ENCODE results near the gene NRDE2. TPM values are rescaled to one million over a fixed set of nuclear protein-coding genes. Genes with fewer than 3 reads are reported as not detected.
A peak's percentile ranks its signal among the peaks of the same experiment; 100 is the strongest.

The NRDE2 gene
- total RNA-seq, 1 experiment from 2014 or later, result 15.4 TPM

DNA sequence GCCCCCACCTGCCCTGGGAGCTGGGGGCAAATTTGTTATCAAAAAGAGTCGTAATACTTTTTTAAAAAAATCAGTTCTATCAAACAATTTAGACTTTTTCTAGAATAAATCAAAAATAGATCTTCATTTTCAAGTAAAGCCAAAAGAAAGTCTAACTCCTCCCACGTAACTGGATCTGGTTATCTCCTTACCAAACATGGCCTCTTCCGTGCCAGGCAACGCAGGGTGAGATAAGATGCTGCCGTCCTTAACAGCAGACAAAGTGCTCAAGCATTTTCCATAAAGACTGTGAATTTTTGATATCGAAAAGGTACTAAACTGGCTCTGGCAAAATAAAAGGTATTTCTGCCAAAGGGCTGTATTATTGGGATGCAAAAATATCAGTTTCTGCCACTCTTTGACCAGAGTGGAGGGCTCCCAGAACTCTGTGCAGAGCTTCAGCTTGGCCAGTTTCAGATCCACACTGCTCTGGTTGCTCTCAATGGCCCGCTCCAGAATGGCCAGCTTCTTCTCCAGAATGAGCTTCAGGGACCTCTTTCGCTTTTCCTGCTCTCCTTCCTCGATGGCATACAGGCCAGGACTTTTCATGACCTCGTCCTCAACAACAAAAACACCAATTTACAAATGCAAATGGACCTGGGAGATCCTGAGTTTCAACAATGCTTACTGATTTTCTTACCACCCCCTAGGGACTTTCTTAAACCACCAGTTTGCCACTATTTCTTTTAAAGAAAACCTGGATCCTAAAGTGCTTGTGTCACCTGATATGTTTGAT is 29.0 kb downstream of the NRDE2 start:
- DNase-seq (ENCODE audit: low spot score), result no peak
- in situ Hi-C loops (cut with HindIII; ENCODE audit: low sequenced_read_pairs), result no loop called here

DNA sequence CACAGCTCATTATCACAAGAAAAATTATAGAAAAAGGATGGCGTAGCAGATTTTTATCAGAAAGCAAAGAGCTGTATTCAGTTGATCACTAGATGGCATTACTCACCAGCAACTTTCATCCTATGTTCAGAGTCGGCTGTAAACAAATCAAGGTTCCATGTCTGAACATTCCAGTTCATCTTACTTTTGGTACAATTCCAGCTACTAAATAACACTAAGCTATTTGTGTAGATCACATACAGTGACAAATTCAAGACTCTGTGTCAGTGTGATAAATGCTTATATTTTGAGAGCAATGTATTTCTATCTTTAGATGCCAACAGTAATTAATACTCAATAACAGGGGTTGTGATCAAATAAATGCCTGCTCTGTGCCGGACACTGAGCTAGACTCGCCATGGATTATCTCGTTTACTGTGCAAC is 30.1 kb downstream of the NRDE2 start:
- in situ Hi-C loops (cut with HindIII; ENCODE audit: low sequenced_read_pairs), result no loop called here

DNA sequence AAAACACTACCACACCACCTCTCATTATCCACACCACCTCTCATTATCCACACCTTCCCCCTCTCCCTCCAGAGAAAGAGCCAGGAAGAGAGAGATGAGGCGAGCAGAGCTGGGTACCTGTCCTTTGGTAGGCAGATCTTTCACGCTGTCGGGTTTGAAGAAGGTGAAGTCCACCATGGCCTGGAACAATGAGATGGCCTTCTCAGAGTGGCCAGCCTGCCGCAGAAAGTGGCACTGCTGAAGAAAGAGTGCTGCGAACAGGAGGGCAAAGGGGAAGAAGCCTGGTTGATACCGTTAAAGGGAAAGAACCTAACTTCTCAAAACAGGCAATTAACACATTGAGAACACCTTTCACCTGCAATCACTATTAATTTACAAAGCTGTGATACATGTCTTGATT is 30.6 kb downstream of the NRDE2 start:
- in situ Hi-C loops (cut with HindIII; ENCODE audit: low sequenced_read_pairs), result no loop called here
- DNase-seq (ENCODE audit: low spot score), result peak; percentile 53

More for the DNA sequence above, 30.1 kb downstream of the NRDE2 start:
- DNase-seq (ENCODE audit: low spot score), result peak; percentile 90

DNA sequence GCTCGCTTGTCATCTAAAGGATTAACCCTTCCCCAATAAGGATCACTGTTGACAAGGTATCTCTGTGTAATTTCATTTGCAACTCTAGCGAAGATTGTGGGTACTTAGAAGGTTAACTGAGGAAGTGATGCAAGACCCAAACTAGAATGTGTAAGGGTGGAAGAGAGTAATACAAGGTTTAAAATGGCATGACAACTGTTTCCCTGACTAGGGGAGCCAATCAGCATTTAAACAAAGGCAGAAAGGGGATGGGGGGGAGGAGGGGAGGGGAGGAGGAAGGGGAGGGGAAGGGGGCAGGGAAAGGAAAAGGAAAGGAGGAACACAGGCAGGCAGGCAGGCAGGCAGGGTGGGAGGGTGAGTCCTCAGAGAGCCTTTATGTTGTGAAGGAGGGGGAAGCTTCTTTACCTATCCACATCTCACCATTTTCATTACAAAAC is 31.1 kb downstream of the NRDE2 start:
- no peak for DNase-seq (ENCODE audit: low spot score)
- in situ Hi-C loops (cut with HindIII; ENCODE audit: low sequenced_read_pairs), result no loop called here

DNA sequence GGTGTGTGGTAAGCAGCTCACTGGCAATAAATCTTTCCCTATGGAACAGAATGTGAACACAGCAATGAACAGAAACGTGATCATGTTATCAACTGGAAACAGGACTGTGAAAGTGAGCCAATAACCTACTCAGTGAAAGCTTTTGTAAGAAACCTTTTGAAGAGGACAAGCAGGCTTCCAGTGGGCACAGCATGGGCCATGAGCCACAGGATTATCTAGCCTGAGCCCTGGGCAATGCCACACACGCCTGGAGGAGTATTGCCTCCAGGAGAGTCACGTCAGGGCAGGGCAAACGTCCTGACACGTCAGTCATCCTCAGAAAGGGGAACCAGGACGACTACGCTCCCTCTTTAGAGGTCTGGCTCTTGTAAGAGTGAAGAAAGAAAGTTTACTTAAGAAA is 32.3 kb downstream of the NRDE2 start:
- in situ Hi-C loops (cut with HindIII; ENCODE audit: low sequenced_read_pairs), result no loop called here
- no peak for DNase-seq (ENCODE audit: low spot score)

DNA sequence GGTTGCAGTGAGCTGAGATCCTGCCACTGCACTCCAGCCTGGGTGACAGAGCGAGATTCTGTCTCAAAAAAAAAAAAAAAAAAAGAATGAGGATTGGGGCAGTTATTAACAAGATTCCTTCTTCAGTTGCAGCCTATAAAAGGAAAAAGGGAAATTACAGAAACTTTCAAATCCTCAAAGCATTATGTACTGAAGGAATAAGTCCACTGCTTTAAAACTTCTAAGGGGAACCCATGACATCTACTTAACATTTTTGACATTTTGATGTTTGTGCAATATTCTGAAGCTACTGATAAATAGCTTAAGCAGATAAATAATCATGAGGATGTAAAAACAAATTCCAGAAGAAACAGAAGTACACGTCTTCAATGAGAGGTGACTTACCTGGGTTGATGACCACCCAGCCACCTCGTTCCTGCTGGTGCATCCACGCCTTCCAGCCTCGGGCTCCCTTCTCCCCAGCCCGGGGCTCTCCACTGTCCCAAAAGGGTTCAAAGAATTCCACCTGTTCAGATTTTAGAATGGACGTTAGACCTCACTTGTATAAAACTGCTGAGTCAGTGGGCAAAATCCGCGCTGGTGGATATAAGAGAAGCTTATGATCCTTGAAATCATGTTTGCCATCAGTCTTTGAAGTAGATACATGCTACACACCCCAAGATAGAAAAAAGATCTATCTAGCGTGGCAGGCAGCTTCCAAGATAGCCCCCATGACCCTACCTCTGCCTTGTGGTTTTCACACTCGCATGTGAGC is 33.7 kb downstream of the NRDE2 start:
- in situ Hi-C loops (cut with HindIII; ENCODE audit: low sequenced_read_pairs), result no loop called here
- DNase-seq (ENCODE audit: low spot score), result no peak

DNA sequence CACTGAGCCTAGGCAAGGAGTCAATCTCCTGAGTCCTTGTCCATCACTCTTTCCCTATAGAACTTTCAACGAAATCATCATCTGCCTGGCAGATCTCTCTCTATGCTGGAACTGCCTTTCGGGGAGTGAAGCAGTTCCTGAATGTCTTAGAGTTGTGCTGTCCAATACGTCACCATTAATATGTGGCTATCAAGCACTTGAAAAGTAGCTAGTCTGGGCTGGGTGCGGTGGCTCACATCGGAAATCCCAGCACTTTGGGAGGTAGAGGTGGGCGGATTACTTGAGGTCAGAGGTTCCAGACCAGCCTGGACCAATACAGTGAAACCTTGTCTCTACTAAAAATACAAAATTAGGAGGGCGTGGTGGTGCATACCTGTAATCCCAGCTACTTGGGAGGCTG is 35.1 kb downstream of the NRDE2 start:
- in situ Hi-C loops (cut with HindIII; ENCODE audit: low sequenced_read_pairs), result no loop called here

DNA sequence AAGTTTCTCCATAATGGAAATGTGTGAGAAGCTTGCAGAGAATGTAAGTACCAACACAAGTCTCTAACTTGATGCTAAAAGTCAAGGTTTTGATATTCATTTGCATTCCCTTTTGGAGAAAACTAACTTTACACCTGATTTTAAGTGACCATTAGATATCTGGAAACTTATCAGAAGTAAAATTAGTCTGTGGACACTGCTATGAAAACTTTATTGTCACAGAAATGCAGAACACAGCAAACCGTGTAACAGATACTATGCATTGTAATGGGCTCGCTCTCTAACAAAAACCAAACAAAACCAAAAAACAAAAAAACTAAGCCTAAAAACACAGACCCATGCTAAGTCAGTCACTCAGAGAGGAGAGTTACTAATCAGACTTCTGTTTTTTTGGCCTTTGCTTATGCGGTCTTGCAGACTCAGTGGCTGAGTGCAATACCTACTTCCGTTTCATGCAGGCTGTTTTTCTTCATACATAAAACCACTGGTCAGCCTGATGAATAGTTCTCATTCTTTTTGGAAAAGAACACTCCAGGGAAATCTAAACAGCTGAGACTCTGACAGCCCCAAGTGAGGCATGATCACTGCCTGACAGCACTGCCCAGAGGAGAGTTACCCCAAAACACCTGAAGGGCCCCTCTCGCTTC is 35.7 kb downstream of the NRDE2 start:
- in situ Hi-C loops (cut with HindIII; ENCODE audit: low sequenced_read_pairs), result no loop called here

More for the DNA sequence above, 35.1 kb downstream of the NRDE2 start:
- no peak for DNase-seq (ENCODE audit: low spot score)

DNA sequence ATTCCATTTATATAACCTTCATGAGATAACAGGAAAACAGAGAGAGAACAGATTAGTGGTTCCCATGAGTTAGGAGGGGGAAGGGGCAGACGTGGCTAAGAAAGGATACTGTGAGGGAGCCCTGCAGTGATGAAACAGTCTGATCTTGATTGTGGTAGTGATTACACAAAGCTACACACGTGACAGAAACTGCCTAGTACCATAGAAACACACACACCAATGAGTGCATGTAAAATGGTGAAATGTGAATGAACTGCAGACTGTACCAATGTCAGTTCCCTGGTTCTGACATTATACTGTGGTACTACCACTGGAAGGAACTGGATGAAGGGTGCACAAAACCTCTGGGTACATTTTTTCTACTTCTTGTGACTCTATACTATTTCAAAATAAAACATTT is 36.9 kb downstream of the NRDE2 start:
- DNase-seq (ENCODE audit: low spot score), result no peak
- in situ Hi-C loops (cut with HindIII; ENCODE audit: low sequenced_read_pairs), result no loop called here

More for the DNA sequence above, 35.7 kb downstream of the NRDE2 start:
- DNase-seq (ENCODE audit: low spot score), result no peak

DNA sequence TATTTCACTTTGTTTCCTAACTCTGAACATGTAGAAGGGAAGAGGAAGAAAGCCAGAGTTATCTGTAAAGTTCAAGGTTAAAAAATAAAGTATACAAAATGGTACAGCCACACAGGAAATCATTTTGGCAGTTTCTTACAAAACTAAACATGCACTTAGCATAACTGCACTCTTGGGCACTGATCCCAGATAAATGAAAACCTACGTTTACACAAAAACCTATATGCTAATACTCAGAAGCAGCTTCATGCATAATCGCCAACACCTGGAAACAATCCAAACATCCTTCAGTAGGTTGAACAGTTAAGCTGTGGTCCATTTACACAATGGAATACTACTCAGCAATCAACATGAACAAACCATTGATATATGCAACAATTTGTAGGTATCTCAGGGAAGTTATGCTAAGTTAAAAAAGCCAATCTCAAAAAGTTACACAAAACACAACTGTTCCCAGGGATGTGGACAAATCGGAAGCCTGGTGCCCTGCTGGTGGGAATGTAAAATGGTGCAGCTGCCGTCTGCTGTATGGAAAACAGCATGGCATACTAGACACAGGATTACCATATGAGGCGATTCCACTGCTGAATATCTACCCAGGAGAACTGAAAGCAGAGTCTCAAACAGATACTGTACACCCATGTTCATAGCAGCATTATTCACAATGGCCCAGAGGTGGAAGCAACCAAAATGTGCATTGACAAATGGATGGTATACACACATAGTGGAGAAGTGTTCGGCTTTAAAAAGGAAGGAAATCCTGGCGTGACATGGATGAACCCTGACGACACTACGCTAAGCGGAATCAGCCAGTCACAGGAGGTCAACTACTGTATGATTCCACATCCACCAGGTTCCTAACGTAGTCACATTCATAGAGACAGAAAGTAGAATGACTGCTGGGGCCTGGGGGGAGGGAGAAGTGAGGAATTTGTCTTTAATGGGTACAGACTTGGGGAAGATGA is 37.7 kb downstream of the NRDE2 start:
- in situ Hi-C loops (cut with HindIII; ENCODE audit: low sequenced_read_pairs), result no loop called here
- no peak for DNase-seq (ENCODE audit: low spot score)

DNA sequence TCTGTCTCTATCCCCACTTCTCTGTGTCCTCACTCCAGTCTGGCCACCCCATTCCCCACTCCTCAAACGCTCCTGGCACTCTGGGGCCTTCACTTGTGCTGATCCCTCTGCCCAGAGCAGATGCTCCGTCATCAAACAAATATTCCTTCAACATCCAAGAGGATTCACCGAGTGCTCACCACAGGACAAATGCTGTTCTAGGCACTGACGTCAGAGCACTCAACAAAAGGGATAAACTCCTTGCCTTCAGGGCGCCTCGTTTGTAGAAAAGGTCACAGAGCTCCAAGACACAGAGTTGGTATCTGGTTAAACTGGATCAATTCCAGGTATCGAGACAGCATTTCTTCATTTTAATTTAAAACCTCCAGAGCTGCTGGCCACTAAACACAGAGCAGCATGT is 40.0 kb downstream of the NRDE2 start:
- DNase-seq (ENCODE audit: low spot score), result no peak
- in situ Hi-C loops (cut with HindIII; ENCODE audit: low sequenced_read_pairs), result no loop called here

DNA sequence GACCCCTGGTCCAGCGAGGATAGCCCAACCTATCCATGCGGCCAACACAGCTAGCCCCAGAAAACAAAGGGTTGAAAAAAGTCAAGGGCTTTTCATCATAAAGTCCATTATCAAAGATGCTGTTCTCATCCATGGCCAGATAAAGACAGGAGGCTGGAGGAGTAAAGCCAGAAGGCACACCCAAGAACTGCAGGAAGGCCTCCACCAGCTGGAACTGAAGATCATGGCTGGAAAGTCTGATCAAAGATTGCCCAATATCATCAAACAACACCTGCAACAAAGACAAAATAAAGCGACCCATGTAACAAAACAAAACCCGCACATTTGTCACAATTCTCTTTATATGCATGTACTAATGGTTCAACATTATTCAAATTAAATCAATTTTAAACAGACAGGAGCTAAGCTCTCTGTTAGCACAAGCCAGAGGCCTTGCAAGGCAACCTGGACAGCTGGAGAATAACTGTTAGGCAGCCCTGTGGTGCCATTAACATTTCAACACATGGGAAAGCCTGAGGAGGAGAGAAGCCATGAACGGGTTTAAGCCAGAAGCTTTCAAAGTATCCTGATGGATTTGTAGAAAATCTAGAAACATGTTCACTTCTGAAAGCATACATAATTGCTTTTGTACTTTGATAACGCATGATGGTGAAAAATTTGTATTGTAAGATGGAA is 41.3 kb downstream of the NRDE2 start:
- no peak for DNase-seq (ENCODE audit: low spot score)
- in situ Hi-C loops (cut with HindIII; ENCODE audit: low sequenced_read_pairs), result no loop called here

DNA sequence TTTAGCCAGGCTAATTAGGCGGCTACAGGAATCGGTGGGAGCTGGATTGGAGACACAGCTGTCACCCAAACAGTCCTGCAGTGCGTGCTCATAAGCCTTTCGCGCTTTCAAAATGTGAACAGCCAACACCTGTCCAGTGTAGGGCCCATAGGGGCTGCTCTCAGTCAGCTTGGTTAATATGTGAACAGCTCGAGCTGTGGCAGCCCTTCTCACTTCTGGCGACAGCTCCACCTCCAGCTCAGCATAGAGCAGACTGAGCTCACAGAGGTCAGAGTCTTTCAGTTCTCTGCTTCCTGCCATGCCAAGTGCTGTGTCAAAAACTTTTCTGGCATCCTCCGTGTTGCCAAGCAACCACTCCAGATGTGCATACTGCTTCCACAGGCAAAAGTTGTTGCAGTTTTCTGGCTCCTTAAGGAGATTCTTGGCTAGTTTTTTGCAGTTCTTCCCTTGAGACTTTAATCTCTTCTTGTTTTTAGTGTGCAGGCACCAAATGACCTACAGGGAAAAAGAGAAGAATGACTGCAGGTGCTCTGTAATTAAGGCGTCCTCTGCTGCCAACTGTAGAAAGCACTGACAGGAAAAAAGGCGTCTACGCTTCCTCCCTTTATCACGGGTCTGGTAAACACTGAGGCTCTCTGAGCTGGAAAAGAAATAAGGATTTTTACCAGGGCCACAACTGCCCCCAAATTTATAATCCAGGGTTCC is 42.9 kb downstream of the NRDE2 start:
- peak; percentile 51 for DNase-seq (ENCODE audit: low spot score)
- in situ Hi-C loops (cut with HindIII; ENCODE audit: low sequenced_read_pairs), result no loop called here

DNA sequence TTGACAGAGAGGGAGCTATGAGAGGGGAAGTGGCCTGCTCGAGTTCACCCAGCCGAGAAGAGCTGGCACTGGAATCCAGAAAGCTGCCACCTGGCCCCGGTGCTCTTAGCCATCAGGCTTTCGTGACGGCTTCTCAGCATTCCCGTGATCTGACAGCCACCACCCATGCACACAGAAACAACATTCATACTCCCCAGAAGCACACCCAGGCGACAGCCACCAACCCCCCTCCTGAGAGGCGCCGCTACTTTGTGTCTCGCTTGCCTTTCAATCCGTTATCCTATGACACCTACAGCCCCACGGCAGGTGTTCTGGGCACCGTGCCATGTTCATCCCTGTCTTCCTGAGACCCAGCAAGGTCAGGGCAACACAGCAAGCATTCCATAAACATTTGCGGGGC is 44.0 kb downstream of the NRDE2 start:
- in situ Hi-C loops (cut with HindIII; ENCODE audit: low sequenced_read_pairs), result no loop called here
- DNase-seq (ENCODE audit: low spot score), result peak; percentile 91

DNA sequence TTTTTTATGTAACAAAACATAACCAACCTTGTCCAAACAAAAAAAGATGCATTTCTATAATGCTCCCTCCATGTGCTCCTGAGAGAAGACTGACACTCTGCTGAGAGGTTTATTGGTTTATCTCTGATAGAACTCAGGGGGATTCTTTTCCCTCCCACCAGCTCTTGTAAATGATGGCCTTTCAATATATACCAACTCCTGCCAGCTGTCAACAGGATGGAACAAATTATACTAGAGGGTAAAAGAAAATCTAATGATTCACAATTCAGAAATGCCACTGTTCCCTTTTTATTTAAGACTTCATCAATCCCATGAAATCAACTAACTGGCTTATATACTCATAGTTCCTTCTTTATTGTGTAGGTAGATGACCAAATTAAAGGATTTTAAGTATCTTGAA is 50.0 kb downstream of the NRDE2 start:
- in situ Hi-C loops (cut with HindIII; ENCODE audit: low sequenced_read_pairs), result no loop called here
- no peak for DNase-seq (ENCODE audit: low spot score)

DNA sequence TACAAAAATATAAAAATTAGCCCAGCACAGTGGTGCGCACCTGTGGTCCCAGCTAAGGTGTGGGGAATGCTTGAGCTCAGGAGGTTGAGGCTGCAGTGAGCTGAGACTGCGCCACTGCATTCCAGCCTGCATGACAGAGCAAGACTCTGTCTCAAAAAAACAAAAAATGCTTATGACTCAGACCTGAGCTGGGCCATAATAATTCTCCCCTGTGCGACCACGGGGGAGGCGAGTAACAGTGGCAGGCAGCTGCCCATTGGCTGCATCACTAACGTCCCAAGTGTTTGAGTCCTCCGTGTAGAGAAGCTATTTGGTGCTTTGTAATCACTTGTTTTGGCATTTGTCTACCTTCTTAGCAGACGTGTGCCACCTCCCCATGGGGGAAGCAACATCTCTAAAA is 50.5 kb downstream of the NRDE2 start:
- in situ Hi-C loops (cut with HindIII; ENCODE audit: low sequenced_read_pairs), result no loop called here
- no peak for DNase-seq (ENCODE audit: low spot score)

DNA sequence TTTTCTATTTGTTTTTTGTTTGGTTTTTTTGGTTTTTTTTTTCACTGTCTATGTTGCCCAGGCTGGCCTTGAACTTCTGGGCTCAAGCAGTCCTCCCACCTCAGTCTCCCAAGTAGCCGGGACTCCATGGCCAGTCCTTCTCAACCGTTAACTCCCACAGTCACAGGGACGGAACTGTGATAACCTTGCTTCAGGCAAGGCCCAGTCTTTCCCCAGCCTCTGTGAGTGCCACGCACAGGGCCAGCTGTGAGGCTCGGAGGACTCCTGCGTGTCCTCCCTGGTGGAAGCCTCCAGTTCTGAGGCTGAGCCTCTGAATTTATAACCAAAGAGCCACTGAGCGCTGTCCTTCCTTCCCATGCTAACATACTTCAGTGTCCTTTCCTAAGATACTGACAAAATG is 51.6 kb downstream of the NRDE2 start:
- DNase-seq (ENCODE audit: low spot score), result no peak
- in situ Hi-C loops (cut with HindIII; ENCODE audit: low sequenced_read_pairs), result no loop called here

Data from G401 (cell line).